CD4-positive, alpha-beta T cell treated with Interleukin-6 for 4 hours (primary cell): ENCODE measurements around the gene PKP2.

ENCODE experiments used
- DNase-seq: peaks from one replicate; pipeline ENCODE4 v3.0.0-alpha.2; 2020; ENCODE audit warnings: mixed read lengths

The PKP2 gene

GRCh38 chr12:32804301-32804700 is 92.3 kb downstream of the PKP2 start:
- DNase-seq, result no peak

GRCh38 chr12:32801269-32801980 is 95.2 kb downstream of the PKP2 start:
- DNase-seq, result no peak

- DNase-seq, result no peak
Measured at GRCh38 chr12:32794281-32794680, 102.3 kb downstream of the PKP2 start.

GRCh38 chr12:32789916-32790315 is 106.7 kb downstream of the PKP2 start:
- no peak for DNase-seq

- no peak for DNase-seq
Measured at GRCh38 chr12:32789446-32789845, 107.1 kb downstream of the PKP2 start.

GRCh38 chr12:32788405-32788804 is 108.2 kb downstream of the PKP2 start:
- no peak for DNase-seq

- no peak for DNase-seq
Measured at GRCh38 chr12:32785557-32785956, 111.0 kb downstream of the PKP2 start.

- DNase-seq, result no peak
Measured at GRCh38 chr12:32783029-32783428, 113.5 kb downstream of the PKP2 start.

- no peak for DNase-seq
Measured at GRCh38 chr12:32780071-32780470, 116.5 kb downstream of the PKP2 start.

GRCh38 chr12:32777691-32778175 is 118.8 kb downstream of the PKP2 start:
- no peak for DNase-seq

GRCh38 chr12:32777159-32777558 is 119.4 kb downstream of the PKP2 start:
- no peak for DNase-seq

GRCh38 chr12:32776258-32776657 is 120.3 kb downstream of the PKP2 start:
- DNase-seq, result no peak

- no peak for DNase-seq
Measured at GRCh38 chr12:32773691-32774090, 122.9 kb downstream of the PKP2 start.

GRCh38 chr12:32770141-32770540 is 126.4 kb downstream of the PKP2 start:
- no peak for DNase-seq

GRCh38 chr12:32768518-32768917 is 128.1 kb downstream of the PKP2 start:
- DNase-seq, result no peak

GRCh38 chr12:32765906-32766305 is 130.7 kb downstream of the PKP2 start:
- no peak for DNase-seq

GRCh38 chr12:32761716-32762115 is 134.9 kb downstream of the PKP2 start:
- DNase-seq, result no peak

- DNase-seq, result no peak
Measured at GRCh38 chr12:32757157-32757556, 139.4 kb downstream of the PKP2 start.

GRCh38 chr12:32756476-32757066 is 140.0 kb downstream of the PKP2 start:
- DNase-seq, result no peak

- DNase-seq, result peak; percentile 93
Measured at GRCh38 chr12:32755654-32756475, 140.7 kb downstream of the PKP2 start, which contains the start of gene YARS2. YARS2 (minus strand) TSS chr12:32755897; CDS start chr12:32755874, 23 bp downstream.

- DNase-seq, result peak; percentile 72
Measured at GRCh38 chr12:32755051-32755653, 141.4 kb downstream of the PKP2 start.

- no peak for DNase-seq
Measured at GRCh38 chr12:32754111-32754510, 142.5 kb downstream of the PKP2 start.

GRCh38 chr12:32753605-32754004 is 143.0 kb downstream of the PKP2 start:
- DNase-seq, result no peak
